Stimulated activated CD4-positive, alpha-beta T cell treated with anti-CD3 and anti-CD28 coated beads, TNF-alpha, amount 100 ng/mL, for 48 hours (primary cell): ENCODE results near the gene PITPNM2.

Source experiments
- DNase-seq, 3 donors: peaks; one replicate each; pipeline ENCODE4 v3.0.0-alpha.2; 2020; ENCODE audit warnings: low read depth in 3 of 3

PITPNM2 gene

DNA sequence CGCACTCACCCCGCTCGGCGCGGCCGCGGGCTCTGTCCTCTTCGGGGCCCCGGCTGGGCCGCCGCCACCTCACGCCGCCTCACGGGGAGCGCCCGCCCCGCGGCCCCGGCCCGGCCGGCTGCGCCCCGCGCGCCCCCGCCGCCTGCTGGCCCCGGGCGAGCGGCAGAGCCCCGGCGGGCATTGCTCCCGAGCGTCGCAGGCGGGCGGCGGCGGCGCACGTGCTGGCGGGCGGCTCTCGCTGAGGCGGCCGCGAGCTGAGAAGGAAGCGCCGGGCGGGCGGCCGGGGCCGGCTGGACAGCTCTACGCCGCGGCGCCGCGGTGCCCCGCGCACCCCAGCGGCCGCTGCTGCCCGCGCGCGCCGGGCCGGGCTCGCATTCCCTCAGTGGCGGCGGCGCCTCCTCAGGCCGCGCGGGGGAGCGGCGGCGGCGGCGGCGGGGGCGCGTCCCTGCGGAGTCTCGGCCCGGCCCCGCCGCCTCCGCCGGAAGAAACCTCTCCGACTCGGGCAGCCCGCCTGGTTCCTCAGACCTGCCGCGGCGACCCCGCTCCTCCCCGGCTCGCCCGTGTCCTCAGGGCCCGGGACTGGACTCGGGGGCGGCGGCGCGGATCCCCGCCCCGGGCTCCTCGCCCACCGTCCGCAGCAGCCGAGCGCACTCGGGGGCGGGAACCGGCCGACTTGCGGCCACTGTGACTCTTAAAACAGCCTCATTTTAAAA, at the start of gene PITPNM2:
PITPNM2 (minus strand) TSS at position 347 of the 713 bp plus-strand sequence. CDS start 116,500 bp downstream, outside the sequence.
- peak in 1 of 3 donors; percentile 36 for DNase-seq

DNA sequence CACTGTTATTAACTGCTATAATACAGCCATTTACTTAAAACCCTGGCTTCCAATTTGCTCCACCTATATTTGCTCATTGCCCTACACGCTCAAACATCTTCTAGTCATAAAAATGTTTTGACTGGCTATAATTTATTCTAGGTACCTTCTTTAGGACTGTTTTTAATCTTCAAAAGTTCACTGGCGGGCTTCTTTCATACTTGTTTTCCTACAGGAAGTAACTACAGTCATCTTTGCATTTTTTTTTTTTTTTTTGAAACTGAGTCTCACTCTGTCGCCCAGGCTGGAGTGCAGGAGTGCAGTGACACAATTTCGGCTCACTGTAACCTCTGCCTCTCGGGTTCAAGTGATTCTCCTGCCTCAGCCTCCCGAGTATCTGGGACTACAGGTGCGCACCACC, 49.5 kb upstream of the PITPNM2 start:
- no peak for DNase-seq

DNA sequence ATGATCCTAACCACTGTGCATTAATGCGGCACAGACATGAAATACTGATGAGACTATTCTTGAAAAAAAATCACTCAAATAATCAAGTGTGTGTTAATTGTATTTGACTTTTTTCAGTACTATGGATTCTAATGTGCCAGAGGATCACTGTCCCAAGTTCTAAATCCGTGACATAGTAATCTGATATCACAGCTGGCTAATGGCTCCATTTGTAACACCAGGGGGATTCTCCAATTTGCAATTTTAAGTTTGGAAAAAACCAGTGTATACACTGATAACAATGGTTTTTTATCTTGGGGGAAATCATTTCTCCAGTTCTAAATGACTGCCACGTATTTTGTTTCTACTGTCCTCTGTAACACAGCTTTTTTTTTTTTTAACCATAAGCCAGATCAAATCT, 49.0 kb upstream of the PITPNM2 start:
- no peak for DNase-seq

DNA sequence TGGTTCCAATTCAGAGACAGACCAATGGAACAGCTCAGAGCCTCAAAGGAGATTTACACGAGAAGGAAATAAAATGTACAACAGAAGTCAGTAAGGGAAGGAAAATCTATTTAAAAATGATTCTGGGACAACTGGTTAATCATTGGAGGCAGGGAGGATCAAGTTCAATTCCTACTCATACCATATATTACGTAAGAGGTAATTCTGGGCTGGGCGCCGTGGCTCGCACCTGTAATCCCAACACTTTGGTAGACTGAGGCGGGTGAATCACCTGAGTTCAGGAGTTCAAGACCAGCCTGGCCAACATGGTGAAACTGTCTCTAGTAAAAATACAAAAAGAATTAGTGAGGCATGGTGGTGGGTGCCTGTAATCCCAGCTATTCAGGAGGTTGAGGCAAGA, 36.7 kb upstream of the PITPNM2 start:
- DNase-seq: no peak

DNA sequence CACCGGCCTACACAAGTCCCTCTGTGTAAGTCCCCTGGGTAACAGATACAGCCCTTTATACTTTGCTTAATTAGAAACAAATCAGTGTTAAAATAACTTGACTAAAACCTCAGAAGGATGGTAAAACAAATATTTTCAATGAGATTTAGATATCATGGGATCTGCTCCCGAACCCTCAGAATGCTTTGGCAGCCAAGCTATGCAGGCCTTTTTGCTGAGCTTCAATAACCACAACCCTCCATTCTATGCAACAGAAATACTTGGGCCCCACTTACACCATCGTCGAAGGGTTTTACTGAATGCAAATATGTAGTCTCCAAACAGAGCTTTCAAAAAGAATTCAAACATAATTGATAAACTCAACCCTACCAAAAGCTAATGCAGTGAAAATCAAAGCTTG, 29.3 kb upstream of the PITPNM2 start:
- DNase-seq: no peak

DNA sequence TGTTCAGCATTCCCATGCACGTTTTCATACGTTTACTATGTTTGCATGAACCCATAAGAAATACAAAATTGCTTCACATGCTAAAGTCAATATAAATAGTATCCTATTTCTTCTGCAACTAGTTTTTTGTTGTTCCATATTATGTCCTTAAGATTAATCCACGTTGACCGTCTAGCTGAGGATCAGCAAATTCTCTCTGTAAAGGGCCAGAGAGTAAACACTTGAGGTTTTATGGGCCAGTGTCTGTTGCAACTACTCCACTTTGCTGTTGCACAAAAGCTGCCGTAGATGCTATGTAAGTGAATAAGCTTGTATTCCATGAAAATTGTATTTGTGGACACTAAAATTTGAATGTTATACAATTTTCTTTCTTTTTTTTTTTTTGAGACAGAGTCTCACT, 21.1 kb upstream of the PITPNM2 start:
- no peak for DNase-seq

DNA sequence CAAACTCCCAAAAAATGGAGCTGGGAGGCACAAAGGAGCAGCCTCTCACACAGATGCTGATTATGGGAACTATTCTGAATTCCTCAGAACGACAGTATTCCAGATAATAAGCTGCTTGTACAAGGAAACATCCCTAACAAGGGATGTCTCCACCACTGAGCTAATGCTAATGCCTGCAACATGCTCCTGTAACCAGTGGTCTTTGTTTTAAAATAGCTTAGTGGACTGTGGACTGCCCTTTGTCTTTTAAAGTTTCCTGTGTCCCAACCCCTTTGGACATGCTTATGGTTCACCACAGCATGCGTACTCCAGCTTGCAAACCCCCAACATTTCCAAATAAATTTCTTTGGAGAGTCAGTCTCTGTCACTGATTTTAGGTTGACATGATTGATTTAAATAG, 16.4 kb upstream of the PITPNM2 start:
- no peak for DNase-seq

DNA sequence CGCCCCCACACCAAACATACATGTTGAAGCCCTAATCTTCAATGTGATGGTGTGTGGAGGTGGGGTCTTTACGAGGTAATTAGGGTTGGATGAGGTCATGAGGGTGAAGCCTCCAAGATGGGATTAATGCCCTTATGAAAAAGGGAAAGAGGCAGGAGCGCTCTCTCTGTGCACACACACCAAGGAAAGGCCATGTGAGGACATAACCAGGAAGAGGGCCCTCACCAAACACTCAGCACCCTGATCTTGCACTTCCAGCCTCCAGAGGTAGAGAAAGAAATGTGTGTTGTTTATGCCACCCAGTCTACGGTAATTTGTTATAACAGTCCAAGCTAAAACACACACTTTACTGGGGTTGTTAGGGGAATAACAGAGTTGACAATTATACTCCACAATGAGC, 14.6 kb upstream of the PITPNM2 start:
- DNase-seq: no peak

DNA sequence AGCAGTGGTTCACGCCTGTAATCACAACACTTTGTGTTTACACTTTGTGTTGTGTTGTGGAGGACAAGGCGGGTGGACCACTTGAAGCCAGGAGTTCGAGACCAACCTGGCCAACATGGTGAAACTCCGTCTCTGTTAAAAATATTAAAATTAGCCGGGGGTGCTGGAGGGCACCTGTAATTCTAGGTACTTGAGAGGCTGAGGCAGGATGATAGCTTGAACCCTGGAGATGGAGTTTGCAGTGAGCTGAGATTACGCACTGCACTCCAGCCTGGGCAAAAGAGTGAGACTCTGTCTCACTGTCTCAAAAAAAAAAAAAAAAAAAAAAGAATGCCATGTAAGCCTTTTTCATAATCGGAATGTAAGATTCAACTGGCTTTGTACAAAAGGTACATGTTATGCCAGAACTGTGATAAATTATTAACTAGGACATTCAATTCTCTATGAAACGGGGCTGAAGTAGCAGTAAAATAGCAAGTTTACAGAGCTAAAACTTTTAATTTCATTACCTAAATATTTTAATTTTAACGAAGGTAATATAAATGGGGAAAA, 13.9 kb upstream of the PITPNM2 start:
- DNase-seq: no peak

DNA sequence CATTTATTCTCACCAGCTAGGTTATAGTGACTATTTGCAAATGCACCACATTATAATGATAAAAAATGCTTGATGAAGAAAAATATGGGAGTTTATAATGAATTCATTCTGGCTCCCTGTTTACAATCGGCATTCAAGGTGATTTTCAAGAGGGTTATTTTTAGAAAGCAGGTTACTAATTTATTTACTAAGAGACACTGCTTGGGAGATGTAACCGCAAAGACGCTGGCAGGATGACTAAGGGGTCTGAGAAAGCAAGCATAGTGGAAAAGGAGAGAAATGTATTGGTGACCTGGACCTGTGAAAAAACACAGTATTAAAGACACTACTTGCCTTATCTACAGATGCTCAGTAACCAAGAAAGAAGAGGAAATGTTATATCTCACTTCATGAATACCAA, 13.3 kb upstream of the PITPNM2 start:
- no peak for DNase-seq

DNA sequence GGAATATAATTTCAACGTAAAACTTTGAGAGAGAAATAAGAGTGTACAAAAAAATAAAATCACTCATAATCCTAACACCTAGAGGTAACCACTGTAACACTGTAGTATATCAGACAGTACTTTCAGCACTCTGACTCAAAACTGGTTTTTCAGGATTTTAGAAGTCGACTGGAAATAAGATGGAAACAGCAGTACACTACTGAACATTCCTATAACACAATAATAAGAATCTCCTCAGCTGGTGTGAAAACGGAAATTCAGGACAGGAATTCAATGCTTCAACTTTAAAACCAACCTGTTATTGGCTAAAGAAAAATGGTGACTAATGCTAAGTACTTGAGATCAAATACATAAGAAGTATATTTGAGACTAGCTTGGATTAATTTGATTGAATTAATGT, 12.3 kb upstream of the PITPNM2 start:
- no peak for DNase-seq

DNA sequence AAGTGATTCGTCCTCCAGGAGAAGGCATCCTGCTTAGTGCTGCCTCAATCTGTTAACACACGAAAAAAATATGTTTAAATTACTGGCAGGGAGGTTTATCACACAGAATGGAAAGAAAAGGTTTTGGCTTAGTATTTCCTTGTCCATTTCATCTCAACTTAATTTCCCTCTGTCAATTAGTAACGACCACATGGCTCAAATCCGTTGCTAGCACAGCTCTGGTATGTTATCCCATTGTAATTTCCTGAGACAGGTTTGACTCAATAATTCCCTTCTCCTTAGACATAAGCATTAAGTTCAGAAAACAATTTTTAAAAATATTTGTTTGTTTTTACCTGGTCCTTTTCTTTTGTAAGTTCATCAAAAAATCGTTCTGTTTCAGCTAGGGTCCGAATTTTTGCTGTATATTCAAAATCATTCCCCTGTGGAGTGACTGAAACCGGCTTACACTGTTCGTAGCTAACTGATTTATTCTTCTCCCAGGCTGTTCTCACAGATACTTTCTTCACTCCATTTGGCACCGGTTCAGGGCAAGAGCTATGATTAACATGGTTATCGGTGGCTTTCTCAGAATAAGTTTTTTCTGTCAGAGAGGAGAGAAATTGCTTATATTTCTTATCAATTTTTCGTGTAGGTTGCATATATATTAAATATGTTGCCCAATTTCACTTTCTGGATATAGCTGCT, 10.1 kb upstream of the PITPNM2 start:
- DNase-seq: no peak

DNA sequence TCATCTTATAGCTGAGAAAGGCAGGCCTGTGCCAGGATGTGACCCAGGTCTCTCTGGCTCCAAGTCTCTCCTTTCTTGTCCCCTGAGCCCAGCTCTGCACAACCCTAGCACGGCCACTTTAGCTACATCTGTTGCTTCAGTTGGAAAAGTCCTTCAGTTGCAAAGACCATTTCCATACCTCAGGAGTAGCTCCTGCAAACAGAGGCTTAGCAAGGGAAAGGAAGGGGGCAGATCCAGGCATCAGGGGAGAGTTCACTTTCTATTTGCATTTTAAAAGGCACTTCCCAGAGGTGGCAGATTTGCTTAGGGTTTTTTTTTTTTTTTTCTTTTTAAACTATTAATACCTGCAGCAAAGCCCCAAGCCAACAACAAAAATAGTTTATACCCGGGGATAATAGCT, 3.0 kb upstream of the PITPNM2 start:
- DNase-seq: no peak

DNA sequence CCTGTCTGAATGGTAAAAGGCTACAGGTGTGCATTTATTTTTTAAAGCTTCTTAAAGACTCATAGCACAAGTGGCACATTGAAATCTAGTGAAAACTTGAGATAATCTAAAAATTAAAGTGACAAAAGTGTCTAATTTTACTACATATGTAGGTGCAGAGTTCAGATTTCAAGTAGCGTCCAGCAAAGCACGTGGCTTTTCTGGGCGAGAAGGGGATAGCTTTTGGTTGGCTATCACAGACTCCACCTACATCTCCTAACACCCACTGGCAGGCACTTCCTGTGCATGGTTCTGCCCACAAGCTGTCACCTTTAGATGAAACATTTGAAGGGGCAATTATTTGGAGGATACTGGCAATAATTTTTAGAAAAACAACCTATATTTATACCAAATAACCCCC, 1.9 kb upstream of the PITPNM2 start:
- no peak for DNase-seq

DNA sequence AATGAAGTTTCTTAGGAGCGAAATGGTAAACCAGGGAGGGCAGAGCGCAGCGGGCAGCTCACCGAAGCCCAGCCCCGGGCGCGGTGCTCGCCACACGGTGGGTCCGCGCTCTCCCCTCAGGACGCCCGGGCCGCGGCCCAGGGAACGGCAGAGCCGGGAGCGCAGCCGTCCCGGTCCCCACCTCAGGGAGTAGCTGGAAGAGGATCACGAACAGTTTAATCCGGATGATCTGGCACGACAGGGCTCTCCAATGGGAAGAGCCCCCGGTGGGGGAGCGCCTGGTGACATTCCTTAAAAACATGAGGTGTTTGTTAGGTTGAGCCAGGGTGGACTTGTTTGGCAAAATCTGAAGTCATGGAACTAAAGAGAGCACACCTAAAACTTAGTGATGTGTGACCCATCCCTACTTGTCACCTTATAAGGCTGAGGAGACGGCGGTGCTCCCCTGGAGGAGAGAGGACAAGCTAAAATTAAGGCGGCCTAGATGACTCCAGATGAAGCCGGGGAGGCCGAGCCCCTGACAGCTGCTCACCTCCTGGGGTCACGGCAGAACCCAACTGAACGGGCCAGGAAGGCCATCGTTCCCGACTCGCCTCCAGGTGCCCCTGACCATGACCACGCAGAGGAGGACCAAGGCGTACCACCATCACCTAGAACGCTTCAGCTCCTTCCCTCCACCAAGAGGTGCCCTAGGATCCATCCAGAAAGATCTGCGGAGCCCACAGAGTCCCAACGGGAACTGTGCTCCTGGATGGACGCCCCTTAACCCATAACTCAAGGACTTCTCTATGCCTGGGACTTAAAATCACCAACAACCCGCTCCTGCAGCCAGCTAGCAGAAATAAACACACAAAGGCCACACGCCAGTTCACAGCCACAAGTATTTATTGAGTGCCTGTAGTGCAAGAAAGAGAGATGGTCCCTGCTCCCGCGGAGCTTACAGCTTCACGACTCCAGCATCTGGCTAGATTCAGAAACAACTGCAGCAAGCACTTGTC, 866 bp upstream of the PITPNM2 start:
- no peak for DNase-seq

DNA sequence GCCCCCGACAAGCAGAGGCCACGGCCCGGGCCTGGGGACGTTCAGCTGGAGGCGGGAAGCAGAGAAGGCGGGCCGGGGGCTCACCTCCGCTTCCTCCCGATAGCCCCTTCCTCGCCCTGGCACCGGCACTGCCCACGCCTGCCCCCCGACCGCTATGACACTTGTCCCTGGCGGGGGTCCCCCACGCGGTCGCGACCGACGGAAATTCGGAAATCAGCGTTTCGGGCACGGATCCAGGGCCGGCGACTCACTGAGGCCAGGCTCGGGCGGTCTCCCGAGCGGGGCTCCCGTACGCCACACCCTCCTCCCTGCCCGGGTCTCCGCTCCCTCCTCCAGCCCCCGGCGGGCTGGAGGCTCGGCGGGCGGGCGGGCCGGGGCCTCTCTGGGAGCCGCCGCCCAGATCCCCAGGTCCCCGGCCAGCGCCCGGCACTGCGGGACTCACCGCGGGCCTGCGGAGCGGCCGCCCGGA, 581 bp downstream of the PITPNM2 start:
- DNase-seq: no peak

DNA sequence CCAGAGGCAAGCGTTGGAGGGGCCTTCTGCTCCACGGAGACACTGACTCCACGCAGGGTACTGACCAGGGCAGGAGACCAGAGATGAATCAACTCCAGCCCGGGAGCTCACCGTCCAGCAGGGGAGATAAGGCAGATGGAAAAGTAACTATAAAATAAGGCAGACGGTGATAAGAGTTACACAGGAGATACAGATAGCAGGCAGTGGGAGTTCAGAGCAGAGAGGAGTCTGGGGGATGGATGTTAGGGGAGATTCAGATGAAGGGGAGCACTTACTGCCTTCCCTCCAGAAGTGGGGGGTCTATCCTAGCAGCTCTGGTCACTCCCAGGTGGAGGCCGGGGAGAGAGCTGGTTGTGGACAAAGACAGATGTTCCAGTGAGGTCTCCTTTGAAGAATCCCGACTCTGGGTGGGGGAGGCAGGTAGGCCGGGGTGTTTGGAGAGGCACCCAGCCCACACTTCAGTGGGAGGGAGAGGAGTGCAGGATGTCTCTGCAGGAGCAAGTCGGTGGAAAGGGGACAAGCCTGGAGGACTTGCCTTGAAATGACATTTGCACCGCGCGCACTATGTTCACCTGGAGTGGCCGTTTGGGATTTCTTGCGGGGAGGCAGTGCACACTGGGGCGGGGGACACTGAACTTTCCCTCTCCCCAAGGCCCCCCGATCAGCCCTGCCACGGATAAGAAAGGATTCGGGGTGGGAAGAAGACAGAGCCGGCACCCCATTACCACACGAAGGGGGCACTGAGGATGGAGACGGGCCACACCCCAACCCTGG, 1.2 kb downstream of the PITPNM2 start:
- no peak for DNase-seq

DNA sequence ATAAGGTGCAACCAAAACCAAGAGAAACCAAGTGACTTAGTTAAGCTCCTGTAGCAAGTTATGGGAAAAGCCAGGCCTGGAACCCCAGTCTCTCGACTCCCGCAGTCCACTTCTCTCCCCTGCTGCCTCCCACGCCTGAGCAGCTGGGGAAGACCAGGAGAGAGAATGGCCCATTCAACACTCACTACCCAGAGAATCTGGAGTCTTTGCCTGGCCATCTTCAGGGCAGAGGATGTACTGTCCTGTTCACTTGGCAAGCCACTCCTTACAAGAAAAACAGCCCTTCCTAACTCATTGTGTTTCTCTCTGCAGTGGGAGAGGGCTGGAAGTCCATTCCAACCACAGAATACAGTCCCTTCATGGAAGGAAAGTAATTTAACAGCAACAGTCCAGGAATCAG, 1.8 kb downstream of the PITPNM2 start:
- DNase-seq: no peak

DNA sequence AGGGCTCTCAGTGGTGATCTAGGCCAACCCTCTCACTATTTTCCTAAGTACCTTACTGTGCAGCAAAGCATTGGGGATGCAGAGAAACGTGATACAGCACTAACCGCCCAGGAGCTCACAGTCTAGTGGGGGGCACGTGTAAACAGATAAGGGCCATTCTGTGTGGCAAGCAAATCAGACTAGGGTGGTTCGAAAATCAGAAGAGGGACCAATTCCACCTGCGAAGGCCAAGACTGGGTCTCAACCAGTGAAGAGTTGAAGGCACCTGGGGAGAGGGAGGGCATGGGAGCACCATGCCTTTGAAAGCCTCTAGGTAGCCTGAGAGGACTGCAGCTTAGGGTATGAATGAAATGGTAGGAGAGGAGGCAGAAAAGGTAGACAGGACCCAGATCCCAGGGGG, 2.2 kb downstream of the PITPNM2 start:
- no peak for DNase-seq

DNA sequence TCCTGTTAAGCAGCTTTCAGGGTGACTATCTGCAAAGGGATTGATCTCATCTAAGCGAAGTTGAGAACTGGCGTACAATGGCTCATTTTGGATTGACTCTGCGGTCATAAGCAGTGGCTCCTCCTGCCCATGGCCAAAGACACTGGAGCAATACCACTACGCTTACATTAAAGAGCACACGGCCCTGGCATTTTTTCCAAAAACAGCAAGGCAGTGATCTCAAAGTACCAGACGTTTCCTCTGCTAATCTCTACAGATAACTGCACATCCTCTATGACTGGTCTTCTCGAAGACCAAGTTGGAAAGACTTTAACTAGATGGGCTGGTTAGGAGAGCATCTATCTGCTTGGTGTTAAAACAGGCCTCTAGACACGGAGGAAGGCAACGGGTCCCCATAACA, 2.7 kb downstream of the PITPNM2 start:
- no peak for DNase-seq

DNA sequence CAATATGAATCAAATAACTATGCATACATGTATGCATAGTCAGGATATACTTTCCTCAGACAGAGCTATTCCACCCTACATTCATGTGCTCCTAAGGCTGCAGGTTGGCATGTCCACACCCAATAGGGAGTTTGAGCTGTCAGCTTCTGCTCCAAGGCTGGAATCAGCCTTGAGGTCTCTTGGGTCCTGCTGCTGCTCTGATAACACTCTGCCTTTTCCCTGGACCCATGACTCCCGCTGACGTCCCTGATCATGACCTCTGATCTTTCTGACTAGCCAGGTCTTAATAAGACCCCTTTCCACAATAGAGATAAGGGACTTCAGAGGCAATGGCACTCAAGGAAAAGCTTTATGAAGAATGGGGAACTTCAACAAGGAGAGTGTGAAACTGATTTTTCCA, 5.7 kb downstream of the PITPNM2 start:
- no peak for DNase-seq
